Measurements from ENCODE around the gene PLEK2. TPM values are rescaled to one million over a fixed set of nuclear protein-coding genes. Genes with fewer than 3 reads are reported as not detected.
A peak's percentile ranks its signal among the peaks of the same experiment; 100 is the strongest.
"Not testable (repeated sequence)": the region's sequence is repeated elsewhere in the genome, so short reads cannot be mapped to it uniquely, and the experiment has no call there.

Gene PLEK2
- total RNA-seq, 6 donors from 2014 or later: 3.5 to 4.4 (median 3.8) TPM; not detected in 1

DNA sequence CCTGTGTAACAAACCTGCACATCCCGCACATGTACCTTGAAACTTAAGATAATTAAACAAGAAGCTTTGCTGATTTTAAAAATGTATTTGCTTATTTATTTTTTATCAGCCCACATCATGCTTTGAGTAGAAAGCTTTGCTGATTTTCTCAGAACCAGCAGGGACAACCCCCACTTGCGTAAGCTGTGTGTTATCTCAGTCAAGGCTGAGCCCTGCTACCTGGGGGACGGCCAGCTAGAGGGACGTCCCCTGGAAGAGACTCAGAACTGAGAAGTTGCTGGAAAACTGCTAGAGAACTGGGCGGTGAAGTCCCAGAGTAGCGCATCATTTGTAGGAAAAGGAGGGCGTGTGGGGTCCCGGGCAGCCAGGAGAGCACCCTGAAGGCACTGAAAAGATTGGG, 4.1 kb upstream of the PLEK2 start:
- no peak for ATAC-seq (ENCODE audit: low FRiP score in 2 of 2)
- Histone ChIP-seq H3K36me3 (no peaks in the 10 kb centered on the region), H3K9me3 (no peaks in the 10 kb centered on the region), H3K4me3 (no peak overlapping the region), H3K27ac (no peak overlapping the region), H3K27me3 (peaks cover 0 to 6% (median 2%) of the 10 kb centered on the region in 4 donors), H3K4me1 (peaks cover 6 to 23% (median 12%) of the 10 kb centered on the region in 4 donors)
- TF ChIP-seq POLR2A (IDR thresholded peaks at IDR 0.05): no peak
- no peak for TF ChIP-seq POLR2AphosphoS5 (IDR thresholded peaks at IDR 0.05)
- TF ChIP-seq, protein P1, sequence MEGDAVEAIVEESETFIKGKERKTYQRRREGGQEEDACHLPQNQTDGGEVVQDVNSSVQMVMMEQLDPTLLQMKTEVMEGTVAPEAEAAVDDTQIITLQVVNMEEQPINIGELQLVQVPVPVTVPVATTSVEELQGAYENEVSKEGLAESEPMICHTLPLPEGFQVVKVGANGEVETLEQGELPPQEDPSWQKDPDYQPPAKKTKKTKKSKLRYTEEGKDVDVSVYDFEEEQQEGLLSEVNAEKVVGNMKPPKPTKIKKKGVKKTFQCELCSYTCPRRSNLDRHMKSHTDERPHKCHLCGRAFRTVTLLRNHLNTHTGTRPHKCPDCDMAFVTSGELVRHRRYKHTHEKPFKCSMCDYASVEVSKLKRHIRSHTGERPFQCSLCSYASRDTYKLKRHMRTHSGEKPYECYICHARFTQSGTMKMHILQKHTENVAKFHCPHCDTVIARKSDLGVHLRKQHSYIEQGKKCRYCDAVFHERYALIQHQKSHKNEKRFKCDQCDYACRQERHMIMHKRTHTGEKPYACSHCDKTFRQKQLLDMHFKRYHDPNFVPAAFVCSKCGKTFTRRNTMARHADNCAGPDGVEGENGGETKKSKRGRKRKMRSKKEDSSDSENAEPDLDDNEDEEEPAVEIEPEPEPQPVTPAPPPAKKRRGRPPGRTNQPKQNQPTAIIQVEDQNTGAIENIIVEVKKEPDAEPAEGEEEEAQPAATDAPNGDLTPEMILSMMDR (IDR thresholded peaks at IDR 0.05): no peak
- no peak for TF ChIP-seq EP300 (IDR thresholded peaks at IDR 0.05)
- DNase-seq: no peak
- 76% methylated on average over 8 of the region's 8 CpGs for WGBS, 2 donors

DNA sequence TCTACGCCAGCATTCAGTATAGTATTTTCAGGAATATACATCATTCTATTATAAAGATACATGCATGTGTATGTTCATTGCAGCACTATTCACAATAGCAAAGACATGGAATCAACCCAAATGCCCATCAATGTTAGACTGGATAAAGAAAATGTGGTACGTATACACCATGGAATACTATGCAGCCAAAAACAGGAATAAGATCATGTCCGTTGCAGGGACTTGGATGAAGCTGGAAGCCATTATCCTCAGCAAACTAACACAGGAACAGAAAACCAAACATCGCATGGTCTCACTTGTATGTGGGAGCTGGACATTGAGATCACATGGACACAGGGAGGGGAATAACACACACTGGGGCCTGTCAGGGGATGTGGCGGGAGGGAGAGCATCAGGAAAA, 3.6 kb upstream of the PLEK2 start:
- H3K4me1 ChIP-seq: peaks cover 6 to 23% (median 12%) of the 10 kb centered on the region in 4 donors
- not testable (repeated sequence) for DNase-seq; H3K9me3 ChIP-seq; H3K27ac ChIP-seq; H3K27me3 ChIP-seq; ATAC-seq (ENCODE audit: low FRiP score in 2 of 2); H3K4me3 ChIP-seq; H3K36me3 ChIP-seq
- WGBS, 2 donors: 96 to 98% methylated on average over 5 of the region's 5 CpGs

DNA sequence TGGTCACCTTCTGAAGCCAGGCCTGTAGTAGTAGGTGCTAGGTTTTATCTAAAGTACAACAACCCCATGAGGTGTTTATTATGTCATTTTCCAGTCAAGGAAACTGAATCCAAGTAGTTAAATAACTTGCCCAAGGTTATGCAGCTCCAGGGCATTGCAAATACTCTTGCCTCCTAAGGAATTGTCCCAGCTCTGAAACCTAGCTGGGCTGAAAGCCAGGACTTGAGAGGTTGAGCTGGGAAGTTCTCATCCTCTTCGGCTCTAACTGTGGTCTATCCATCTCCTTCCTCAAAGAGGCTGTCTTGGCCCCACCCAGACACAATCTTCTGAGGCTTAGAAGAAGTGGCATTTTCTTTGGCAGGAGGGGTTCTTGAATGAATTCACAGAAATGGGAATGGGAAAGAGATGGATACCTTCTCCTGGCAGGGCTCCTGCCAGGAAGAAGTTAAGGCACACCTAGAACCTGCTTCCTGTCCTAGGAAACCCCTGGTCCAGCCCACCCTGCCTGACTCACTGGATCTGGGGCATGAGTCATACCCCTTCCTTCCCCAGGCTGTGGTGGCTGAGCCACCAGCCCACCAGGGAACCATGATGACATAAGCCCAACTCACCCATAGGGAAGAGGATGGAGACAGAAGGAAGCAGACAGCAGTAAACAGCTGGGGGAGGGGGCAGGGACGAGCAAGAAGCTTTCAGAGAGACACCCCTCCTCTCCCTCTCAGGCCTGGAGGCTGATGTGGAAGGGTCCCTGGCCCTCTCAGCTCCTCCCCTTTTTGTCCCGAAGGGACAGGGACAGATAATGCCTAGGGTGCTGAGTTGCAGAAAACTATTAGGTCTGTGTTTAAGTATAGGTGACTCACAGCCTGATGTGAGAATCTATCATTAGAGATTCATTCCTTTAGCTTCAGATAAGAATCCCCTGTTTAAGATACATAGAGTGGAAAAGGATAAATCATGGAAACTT, 2.1 kb upstream of the PLEK2 start:
- ATAC-seq (ENCODE audit: low FRiP score in 2 of 2) (peak in 1 of 2 donors; percentile 27), DNase-seq (peak in 1 of 2 donors; percentile 39)
- H3K4me1 ChIP-seq: peaks cover 6 to 23% (median 12%) of the 10 kb centered on the region in 4 donors
- TF ChIP-seq EP300 (IDR thresholded peaks at IDR 0.05) (peak in 1 of 4 donors; percentile 2), POLR2AphosphoS5 (IDR thresholded peaks at IDR 0.05) (peak in 1 of 2 donors; percentile 20), POLR2A (IDR thresholded peaks at IDR 0.05) (no peak)
- H3K4me3 ChIP-seq: no peak overlapping the region
- 23 to 38% methylated on average over 3 of the region's 3 CpGs for WGBS, 2 donors
- no peak overlapping the region for H3K27ac ChIP-seq
- no peaks in the 10 kb centered on the region for H3K9me3 ChIP-seq
- H3K27me3 ChIP-seq: peaks cover 0 to 6% (median 2%) of the 10 kb centered on the region in 4 donors
- H3K36me3 ChIP-seq: no peaks in the 10 kb centered on the region

DNA sequence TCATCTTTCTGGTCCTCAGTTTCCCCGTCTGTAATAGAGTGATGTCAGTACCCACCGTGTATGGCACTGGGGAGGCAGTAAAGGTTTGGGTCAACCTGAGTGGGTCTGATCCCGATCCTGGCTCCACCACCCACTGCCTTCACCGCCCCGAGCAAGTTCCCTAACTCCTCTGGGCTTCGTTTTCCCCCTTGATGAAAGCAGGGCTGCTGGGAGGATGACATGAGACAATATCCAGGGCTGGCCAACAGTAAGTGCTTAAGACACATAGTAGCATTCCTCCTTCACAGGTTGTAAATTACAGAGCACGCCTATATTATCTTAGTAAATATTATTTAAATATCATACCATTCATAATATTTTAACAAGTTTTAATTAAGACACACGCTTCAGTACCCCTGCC, 595 bp downstream of the PLEK2 start:
- Histone ChIP-seq H3K4me1 (peaks cover 6 to 23% (median 12%) of the 10 kb centered on the region in 4 donors), H3K27ac (no peak overlapping the region), H3K27me3 (peaks cover 0 to 6% (median 2%) of the 10 kb centered on the region in 4 donors), H3K9me3 (no peaks in the 10 kb centered on the region), H3K4me3 (peak overlapping the region in 3 of 4 donors; percentile 47 to 57 (median 53)), H3K36me3 (no peaks in the 10 kb centered on the region)
- 64 to 73% methylated on average over 8 of the region's 8 CpGs for WGBS, 2 donors
- ATAC-seq (ENCODE audit: low FRiP score in 2 of 2): no peak
- no peak for DNase-seq
- TF ChIP-seq POLR2AphosphoS5 (IDR thresholded peaks at IDR 0.05) (no peak), EP300 (IDR thresholded peaks at IDR 0.05) (no peak), POLR2A (IDR thresholded peaks at IDR 0.05) (no peak)
- TF ChIP-seq, protein P1 (IDR thresholded peaks at IDR 0.05): no peak

DNA sequence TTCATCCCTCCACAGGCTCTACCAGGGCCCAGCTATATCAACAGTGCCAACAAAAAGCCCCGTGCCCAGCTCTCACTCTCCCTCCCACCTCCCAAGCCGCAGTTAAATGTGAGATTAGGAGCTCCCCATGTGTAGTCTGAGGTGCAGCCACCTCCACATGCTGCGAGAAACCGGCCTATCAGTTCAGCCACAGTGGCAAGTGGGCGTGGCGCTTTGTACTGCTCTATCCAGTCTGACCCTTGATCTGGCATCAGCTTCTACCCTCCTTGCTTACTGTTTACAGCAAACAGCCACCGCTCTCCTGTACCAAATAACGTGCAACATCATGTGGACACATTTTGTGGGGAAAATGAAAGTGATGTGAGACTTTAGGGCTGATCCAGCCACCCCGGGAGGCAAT, 1.7 kb downstream of the PLEK2 start:
- Histone ChIP-seq H3K9me3 (no peaks in the 10 kb centered on the region), H3K4me1 (peaks cover 6 to 23% (median 12%) of the 10 kb centered on the region in 4 donors), H3K36me3 (no peaks in the 10 kb centered on the region), H3K27ac (no peak overlapping the region), H3K4me3 (no peak overlapping the region), H3K27me3 (peaks cover 0 to 6% (median 2%) of the 10 kb centered on the region in 4 donors)
- no peak for ATAC-seq (ENCODE audit: low FRiP score in 2 of 2)
- no peak for DNase-seq
- TF ChIP-seq, protein P1 (IDR thresholded peaks at IDR 0.05): no peak
- TF ChIP-seq EP300 (IDR thresholded peaks at IDR 0.05): no peak
- TF ChIP-seq POLR2AphosphoS5 (IDR thresholded peaks at IDR 0.05): no peak
- no peak for TF ChIP-seq POLR2A (IDR thresholded peaks at IDR 0.05)
- 90 to 92% methylated on average over 9 of the region's 9 CpGs for WGBS, 2 donors

Data from upper lobe of left lung (tissue), 6 donors.